Measurements from ENCODE around the gene PRKAR1B.

DNA sequence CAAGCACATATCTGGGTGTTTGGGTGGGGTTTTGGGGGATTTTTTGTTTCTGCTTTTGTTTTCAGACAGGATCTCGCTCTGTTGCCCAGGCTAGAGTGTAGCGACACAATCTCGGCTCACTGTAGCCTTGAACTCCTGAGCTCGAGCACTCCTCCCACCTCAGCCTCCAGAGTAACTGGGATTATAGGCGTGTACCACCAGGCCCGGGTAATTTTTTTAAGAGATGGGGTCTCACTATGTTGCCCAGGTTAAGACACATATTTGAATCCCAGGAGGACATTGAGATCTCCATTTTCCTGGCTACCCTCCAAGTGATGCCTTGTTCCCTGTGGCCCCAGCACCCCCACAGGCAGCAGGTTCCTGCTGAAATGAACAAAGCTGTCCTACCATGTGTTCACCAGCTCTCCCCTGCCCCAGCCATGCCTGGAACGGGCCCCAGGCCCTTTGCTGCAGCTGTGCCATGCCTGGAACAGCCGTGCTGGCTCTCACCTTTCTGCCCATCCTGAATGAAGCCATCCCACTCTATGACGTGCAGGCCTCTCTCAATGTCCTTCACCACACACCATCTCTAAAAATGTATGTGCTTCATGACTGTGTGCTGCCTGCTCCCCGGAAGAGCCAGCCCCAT, 55.6 kb downstream of the PRKAR1B start:
- no peak for TF ChIP-seq POLR2AphosphoS5 (IDR thresholded peaks at IDR 0.05)
- TF ChIP-seq CTCF (IDR thresholded peaks at IDR 0.05), result no peak
- no peak for TF ChIP-seq EP300 (IDR thresholded peaks at IDR 0.05)
- TF ChIP-seq POLR2A (IDR thresholded peaks at IDR 0.05), result no peak
